Prostate gland (tissue), 2 donors: ENCODE results near the gene PCDHA1. TPM values are rescaled to one million over a fixed set of nuclear protein-coding genes. Genes with fewer than 3 reads are reported as not detected.
A peak's percentile ranks its signal among the peaks of the same experiment; 100 is the strongest.

Source experiments
- DNase-seq: peaks from one replicate; pipeline ENCODE4 v3.0.0-alpha.2; 2019; ENCODE audit warnings: low spot score
- H3K27ac ChIP-seq, 2 donors: fragments of 200-600 bp; sonication (generic); 2 replicates each; pipeline ENCODE4 v1.5.1; 2017 to 2019
- H3K27me3 ChIP-seq: fragments of 200-600 bp; sonication (generic); replicated peaks from 2 replicates; pipeline ENCODE4 v1.5.1; 2019; ENCODE audit not compliant: insufficient read depth
- H3K36me3 ChIP-seq, 2 donors: fragments of 200-600 bp; sonication (generic); 1 replicate in 1 of 2; 2 replicates in 1 of 2; pipeline versions ENCODE4 v1.5.1 to v1.8.1; 2017 to 2019
- H3K4me1 ChIP-seq: fragments of 200-600 bp; sonication (generic); replicated peaks from 2 replicates; pipeline ENCODE4 v1.5.1; 2019
- H3K4me3 ChIP-seq, 2 donors: fragments of 200-600 bp; sonication (generic); 2 replicates each; pipeline ENCODE4 v1.5.1; 2017 to 2019
- H3K9me3 ChIP-seq: fragments of 200-600 bp; sonication (generic); 2 replicates; pipeline ENCODE4 v1.5.1; 2017
- CTCF ChIP-seq, 4 experiments: fragments of 200-600 bp in 2 of 4; fragments of 450-650 bp in 2 of 4; sonication (generic) in 2 of 4; IDR thresholded peaks; 1 replicate in 3 of 4; 2 replicates in 1 of 4; pipeline ENCODE4 v1.5.1; 2016 to 2019; ENCODE audit warnings: antibody characterized with exemption in 4 of 4, mild to moderate bottlenecking in 2 of 4, moderate library complexity in 2 of 4
- POLR2A ChIP-seq: fragments of 450-650 bp; IDR thresholded peaks from one replicate; pipeline ENCODE4 v1.6.1; 2016; ENCODE audit warnings: antibody characterized with exemption, mild to moderate bottlenecking
- POLR2AphosphoS5 ChIP-seq: sonication (generic); formaldehyde crosslinking; IDR thresholded peaks from one replicate; pipeline ENCODE4 v1.6.1; 2017; ENCODE audit warnings: antibody characterized with exemption
- WGBS: methylation state at CpG from one replicate; pipeline ENCODE4 v1.1.5; 2018; 5-methylcytosine and 5-hydroxymethylcytosine counted together
- intact Hi-C: fragments of 100-400 bp; cut with DNase I; formaldehyde crosslinking; loops from one replicate; pipeline ENCODE4 v1.14.2; 2022
- total RNA-seq, 2 donors: library from RNA; depleted of rRNA; stranded (reverse); fragments of >200 nt; gene quantifications; one replicate each; pipeline ENCODE4 v1.1.0, GENCODE V29; 2016

Gene PCDHA1
- total RNA-seq, 2 donors from 2014 or later = 0.85 TPM; not detected in 1

- Histone ChIP-seq H3K4me3 (no peak overlapping the region), H3K27ac (no peak overlapping the region), H3K36me3 (no peaks in the 10 kb centered on the region), H3K27me3 (no peaks in the 10 kb centered on the region), H3K4me1 (no peaks in the 10 kb centered on the region), H3K9me3 (no peaks in the 10 kb centered on the region)
- no peak for DNase-seq
- no peak for TF ChIP-seq POLR2A
- no peak for TF ChIP-seq CTCF (IDR thresholded peaks at IDR 0.05)
- TF ChIP-seq POLR2AphosphoS5 = no peak
- intact Hi-C loops = no loop called here
These were observed 253.1 kb downstream of the PCDHA1 start for GRCh38 chr5:141039061-141039460.

- no peak overlapping the region for H3K27ac ChIP-seq
- no peaks in the 10 kb centered on the region for H3K36me3 ChIP-seq
- H3K4me1 ChIP-seq = no peaks in the 10 kb centered on the region
- intact Hi-C loops = no loop called here
- DNase-seq = no peak
- 25% methylated on average over 3 of the region's 3 CpGs for WGBS
- H3K9me3 ChIP-seq = no peaks in the 10 kb centered on the region
- TF ChIP-seq CTCF (IDR thresholded peaks at IDR 0.05) (no peak), POLR2A (no peak), POLR2AphosphoS5 (no peak)
- no peak overlapping the region for H3K4me3 ChIP-seq
- no peaks in the 10 kb centered on the region for H3K27me3 ChIP-seq
These were observed 253.6 kb downstream of the PCDHA1 start for GRCh38 chr5:141039517-141039916.

GRCh38 chr5:141040093-141040770 is 254.3 kb downstream of the PCDHA1 start:
- Histone ChIP-seq H3K4me1 (no peaks in the 10 kb centered on the region), H3K4me3 (peak overlapping the region; percentile 6 to 18), H3K9me3 (no peaks in the 10 kb centered on the region), H3K27me3 (no peaks in the 10 kb centered on the region), H3K27ac (peak overlapping the region in 1 of 2 donors; percentile 37), H3K36me3 (no peaks in the 10 kb centered on the region)
- 15% methylated on average over 24 of the region's 24 CpGs for WGBS
- intact Hi-C loops = loop anchor here (10.0 kb wide), 2 partner anchors 115 to 185 kb away; partner anchors contain the start of genes PCDHA10 and PCDHAC1
- DNase-seq = no peak
- TF ChIP-seq CTCF (IDR thresholded peaks at IDR 0.05) (peak in 2 of 4 experiments; percentile 34 to 50), POLR2A (no peak), POLR2AphosphoS5 (no peak)

- TF ChIP-seq POLR2A (no peak), CTCF (IDR thresholded peaks at IDR 0.05) (peak in 3 of 4 experiments; percentile 66 to 87 (median 69)), POLR2AphosphoS5 (peak; percentile 73)
- Histone ChIP-seq H3K4me3 (peak overlapping the region; percentile 6 to 18), H3K36me3 (no peaks in the 10 kb centered on the region), H3K9me3 (no peaks in the 10 kb centered on the region), H3K27me3 (no peaks in the 10 kb centered on the region), H3K4me1 (no peaks in the 10 kb centered on the region), H3K27ac (peak overlapping the region in 1 of 2 donors; percentile 37)
- intact Hi-C loops = loop anchor here (10.0 kb wide), 2 partner anchors 116 to 186 kb away; partner anchors contain the start of genes PCDHA10 and PCDHAC1
- DNase-seq = peak; percentile 79
- 6% methylated on average over 25 of the region's 25 CpGs for WGBS
These were observed 255.0 kb downstream of the PCDHA1 start for GRCh38 chr5:141040771-141041426.
